Activated naive CD4-positive, alpha-beta T cell treated with anti-CD3 and anti-CD28 coated beads for 36 hours (primary cell): ENCODE measurements around the gene SDK2. TPM values are rescaled to one million over a fixed set of nuclear protein-coding genes. Genes with fewer than 3 reads are reported as not detected.

Source experiments
- CTCF ChIA-PET: fragments of 350-600 bp; sonication (Branson Sonifier 250); formaldehyde crosslinking; loops from one replicate; lab custom pipeline; 2021; ENCODE audit warnings: antibody characterized with exemption; lab: Charles Lee
- DNase-seq: peaks from one replicate; pipeline ENCODE4 v3.0.0-alpha.2; 2020
- H3K27ac Mint-ChIP-seq: one replicate; pipeline ENCODE4 v1.8.0; 2021; ENCODE audit warnings: mild to moderate bottlenecking, mixed read lengths
- H3K27me3 Mint-ChIP-seq: one replicate; pipeline ENCODE4 v1.8.0; 2021; ENCODE audit warnings: low read depth, mixed read lengths
- H3K36me3 Mint-ChIP-seq: one replicate; pipeline ENCODE4 v1.8.0; 2021; ENCODE audit warnings: low read depth, mixed read lengths
- H3K4me1 Mint-ChIP-seq: one replicate; pipeline ENCODE4 v1.8.0; 2021; ENCODE audit warnings: low read depth, mixed read lengths
- H3K4me3 Mint-ChIP-seq: one replicate; pipeline ENCODE4 v1.8.0; 2021; ENCODE audit warnings: mild to moderate bottlenecking, moderate library complexity, mixed read lengths
- H3K9me3 Mint-ChIP-seq: one replicate; pipeline ENCODE4 v1.8.0; 2021; ENCODE audit warnings: mixed read lengths
- intact Hi-C: fragments of 100-400 bp; cut with micrococcal nuclease; formaldehyde crosslinking; loops from one replicate; pipeline ENCODE4 v1.15.1; 2023
- total RNA-seq, 2 experiments: library from RNA; stranded (reverse); gene quantifications; one replicate each; pipeline ENCODE4 v1.2.3, GENCODE V29; 2021

SDK2 gene
- total RNA-seq, 2 experiments from 2014 or later: 0.27 to 0.50 TPM

DNA sequence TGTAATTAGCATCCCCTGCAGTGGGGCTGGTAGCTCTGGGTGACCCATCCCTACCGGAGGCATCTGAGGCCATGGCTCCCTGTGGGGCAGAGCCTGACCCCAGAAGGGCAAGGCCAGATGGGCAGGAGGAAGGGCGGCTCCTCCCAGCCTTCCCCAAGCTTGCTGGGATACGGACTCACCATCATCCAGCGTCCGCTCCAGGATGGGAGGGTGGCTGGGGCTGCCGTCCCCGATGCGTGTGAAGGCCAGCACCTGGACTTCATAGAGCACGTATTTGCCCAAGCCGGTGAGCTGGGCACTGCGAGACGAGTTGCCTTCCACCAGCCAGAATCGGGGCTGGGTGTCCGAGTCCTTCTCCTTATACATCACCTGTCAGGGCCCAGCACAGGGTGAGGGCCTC, 250.9 kb downstream of the SDK2 start:
- intact Hi-C loops: no loop called here
- no peaks in the 10 kb centered on the region for H3K4me1 Mint-ChIP-seq
- no peak overlapping the region for H3K4me3 Mint-ChIP-seq
- H3K27me3 Mint-ChIP-seq: no peaks in the 10 kb centered on the region
- DNase-seq: no peak
- H3K9me3 Mint-ChIP-seq: no peaks in the 10 kb centered on the region
- H3K27ac Mint-ChIP-seq: no peak overlapping the region
- no peaks in the 10 kb centered on the region for H3K36me3 Mint-ChIP-seq
- CTCF ChIA-PET: no interaction called here

DNA sequence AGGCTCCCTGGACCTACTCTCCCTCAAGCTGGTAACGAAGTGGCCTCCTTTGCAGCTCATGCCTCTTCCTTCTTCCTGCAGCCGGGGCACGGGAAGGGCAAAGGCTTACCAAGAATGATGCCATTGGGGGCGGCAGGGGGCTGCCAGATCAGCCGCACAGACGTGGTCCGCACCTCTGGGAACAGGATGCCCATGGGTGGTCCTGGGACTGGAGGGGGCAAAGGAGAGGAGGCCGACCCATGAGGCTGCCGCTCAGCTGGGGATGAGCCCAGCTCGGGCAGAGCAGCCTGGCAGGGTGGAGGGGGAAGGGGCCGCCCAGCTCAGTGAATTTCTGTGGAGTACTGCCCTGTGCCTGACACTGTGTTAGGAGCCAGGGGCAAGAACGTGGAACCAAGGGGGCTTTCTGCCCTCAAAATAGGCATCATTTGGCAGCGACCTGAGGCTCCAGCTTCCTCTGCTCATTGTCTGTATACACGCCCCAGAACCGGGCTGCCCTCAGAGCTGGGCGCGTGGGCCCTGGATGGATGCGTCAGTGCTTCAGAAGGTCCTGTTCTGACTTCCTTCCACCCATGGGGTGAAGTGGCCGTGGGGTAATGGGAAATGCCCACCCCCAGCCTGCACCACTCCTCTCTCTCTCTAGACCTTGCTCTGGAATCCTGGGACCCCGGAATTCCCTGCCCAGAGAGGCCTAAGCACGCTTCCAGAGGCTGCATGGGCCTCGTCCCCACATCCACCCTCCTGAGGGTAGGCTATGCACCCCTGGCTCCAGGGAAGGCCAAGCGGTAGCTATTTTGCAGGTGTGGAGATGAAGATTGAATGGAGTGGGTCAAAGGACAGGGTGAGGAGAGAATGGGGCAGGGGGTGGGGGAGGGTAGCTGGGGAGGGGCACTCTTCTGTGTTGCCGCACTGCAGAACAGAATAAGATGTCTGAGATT, 252.6 kb downstream of the SDK2 start:
- intact Hi-C loops: no loop called here
- Mint-ChIP-seq H3K4me1 (no peaks in the 10 kb centered on the region), H3K27me3 (no peaks in the 10 kb centered on the region), H3K4me3 (no peak overlapping the region), H3K27ac (no peak overlapping the region), H3K9me3 (no peaks in the 10 kb centered on the region), H3K36me3 (no peaks in the 10 kb centered on the region)
- DNase-seq: no peak
- CTCF ChIA-PET: interaction anchor here (0.6 kb wide), 1 partner anchor 104 kb away, joined by 3 read pairs; no protein-coding TSS in a partner anchor

DNA sequence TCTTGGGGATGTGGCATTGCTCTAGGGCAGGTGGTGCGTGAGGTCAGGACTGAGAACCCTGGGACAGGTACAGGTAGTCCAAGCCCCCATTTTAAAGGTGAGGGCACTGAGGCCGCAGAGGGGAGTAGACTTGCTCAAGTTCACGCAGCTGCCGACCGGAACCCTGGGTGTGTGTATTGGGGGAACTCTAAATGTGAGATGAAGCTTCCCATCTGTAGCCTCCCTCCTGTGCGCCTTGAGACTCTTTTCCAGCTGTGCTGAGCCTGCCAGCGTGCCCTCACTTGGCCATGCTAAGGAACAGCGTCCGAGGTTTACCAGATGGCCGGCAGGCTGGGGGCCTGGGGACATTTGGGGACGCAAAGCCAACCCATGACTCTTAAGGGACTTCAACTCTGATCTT, 253.4 kb downstream of the SDK2 start:
- intact Hi-C loops: no loop called here
- H3K4me1 Mint-ChIP-seq: no peaks in the 10 kb centered on the region
- H3K27ac Mint-ChIP-seq: no peak overlapping the region
- H3K4me3 Mint-ChIP-seq: no peak overlapping the region
- H3K27me3 Mint-ChIP-seq: no peaks in the 10 kb centered on the region
- no peaks in the 10 kb centered on the region for H3K36me3 Mint-ChIP-seq
- H3K9me3 Mint-ChIP-seq: no peaks in the 10 kb centered on the region
- CTCF ChIA-PET: interaction anchor here (0.6 kb wide), 1 partner anchor 103 kb away, joined by 3 read pairs; no protein-coding TSS in a partner anchor
- no peak for DNase-seq

DNA sequence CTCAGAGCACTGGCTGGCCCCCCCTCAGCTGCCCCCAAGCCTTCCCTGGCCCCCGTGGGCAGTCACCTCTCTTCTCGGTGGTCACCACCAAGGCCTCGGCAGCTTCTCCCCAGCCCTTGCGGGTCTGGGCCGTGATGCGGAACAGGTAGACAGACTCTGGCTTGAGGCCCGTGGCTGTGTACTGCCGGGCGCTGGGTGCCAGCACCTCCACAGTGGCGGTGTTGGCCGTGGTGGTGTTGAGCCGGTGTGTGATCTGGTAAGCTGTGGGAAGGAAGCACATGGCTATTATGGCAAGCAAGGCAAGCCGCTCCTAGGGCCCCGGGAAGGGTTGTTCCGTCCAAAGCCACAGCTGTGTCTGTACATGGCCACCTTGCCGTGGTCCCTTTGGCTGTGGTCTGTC, 254.0 kb downstream of the SDK2 start:
- H3K4me1 Mint-ChIP-seq: no peaks in the 10 kb centered on the region
- intact Hi-C loops: no loop called here
- no peak for DNase-seq

DNA sequence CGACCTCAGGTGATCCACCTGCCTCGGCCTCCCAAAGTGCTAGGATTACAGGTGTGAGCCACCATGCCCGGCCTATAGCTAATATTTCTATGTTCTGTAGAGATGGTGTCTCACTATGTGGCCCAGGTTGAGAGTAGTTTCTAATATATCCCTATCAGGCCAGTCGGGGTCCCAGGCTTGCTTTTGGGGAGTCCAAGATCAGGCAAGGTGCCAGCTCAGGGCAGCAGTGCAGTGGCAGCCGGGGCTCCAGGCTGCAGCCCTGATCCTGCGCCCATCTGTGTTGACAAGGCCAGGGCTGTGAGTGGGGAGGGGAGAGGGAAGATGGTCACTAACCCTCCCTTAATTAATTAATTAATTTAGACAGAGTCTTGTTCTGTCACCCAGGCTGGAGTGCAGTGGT, 254.8 kb downstream of the SDK2 start:
- H3K36me3 Mint-ChIP-seq: no peaks in the 10 kb centered on the region
- intact Hi-C loops: no loop called here
- no peaks in the 10 kb centered on the region for H3K27me3 Mint-ChIP-seq
- no peaks in the 10 kb centered on the region for H3K9me3 Mint-ChIP-seq
- H3K27ac Mint-ChIP-seq: no peak overlapping the region
- no peaks in the 10 kb centered on the region for H3K4me1 Mint-ChIP-seq
- no peak for DNase-seq
- CTCF ChIA-PET: interaction anchor here (0.9 to 1.3 kb wide), 2 partner anchors 17 to 19 kb away, joined by 3 read pairs; no protein-coding TSS in a partner anchor
- no peak overlapping the region for H3K4me3 Mint-ChIP-seq

More for the DNA sequence above, 254.0 kb downstream of the SDK2 start:
- Mint-ChIP-seq H3K9me3 (no peaks in the 10 kb centered on the region), H3K27ac (no peak overlapping the region), H3K27me3 (no peaks in the 10 kb centered on the region), H3K36me3 (no peaks in the 10 kb centered on the region), H3K4me3 (no peak overlapping the region)
- CTCF ChIA-PET: interaction anchor here (1.3 kb wide), 1 partner anchor 16 kb away, joined by 3 read pairs; no protein-coding TSS in a partner anchor

DNA sequence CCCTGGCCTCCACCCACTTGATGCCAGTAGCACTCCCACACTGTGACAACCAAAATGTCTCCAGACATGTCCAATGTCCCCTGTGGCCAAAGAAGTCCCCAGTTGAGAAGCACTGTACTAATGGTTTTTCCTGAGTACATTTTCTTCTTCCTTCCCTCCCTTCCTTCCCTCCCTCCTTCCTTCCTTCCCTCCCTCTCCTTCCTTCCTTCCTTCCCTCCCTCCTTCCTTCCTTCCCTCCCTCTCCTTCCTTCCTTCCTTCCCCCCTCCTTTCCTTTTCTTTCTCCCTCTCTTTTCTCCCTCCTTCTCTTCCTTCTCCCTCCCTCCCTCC, 255.7 kb downstream of the SDK2 start:
- CTCF ChIA-PET: interaction anchor here (0.6 to 0.9 kb wide), 2 partner anchors 18 to 303 kb away, joined by 3 to 6 read pairs; no protein-coding TSS in a partner anchor
- H3K4me3 Mint-ChIP-seq: no peak overlapping the region
- no peaks in the 10 kb centered on the region for H3K9me3 Mint-ChIP-seq
- intact Hi-C loops: no loop called here
- no peak overlapping the region for H3K27ac Mint-ChIP-seq
- no peaks in the 10 kb centered on the region for H3K36me3 Mint-ChIP-seq
- H3K27me3 Mint-ChIP-seq: no peaks in the 10 kb centered on the region
- DNase-seq: no peak
- no peaks in the 10 kb centered on the region for H3K4me1 Mint-ChIP-seq

DNA sequence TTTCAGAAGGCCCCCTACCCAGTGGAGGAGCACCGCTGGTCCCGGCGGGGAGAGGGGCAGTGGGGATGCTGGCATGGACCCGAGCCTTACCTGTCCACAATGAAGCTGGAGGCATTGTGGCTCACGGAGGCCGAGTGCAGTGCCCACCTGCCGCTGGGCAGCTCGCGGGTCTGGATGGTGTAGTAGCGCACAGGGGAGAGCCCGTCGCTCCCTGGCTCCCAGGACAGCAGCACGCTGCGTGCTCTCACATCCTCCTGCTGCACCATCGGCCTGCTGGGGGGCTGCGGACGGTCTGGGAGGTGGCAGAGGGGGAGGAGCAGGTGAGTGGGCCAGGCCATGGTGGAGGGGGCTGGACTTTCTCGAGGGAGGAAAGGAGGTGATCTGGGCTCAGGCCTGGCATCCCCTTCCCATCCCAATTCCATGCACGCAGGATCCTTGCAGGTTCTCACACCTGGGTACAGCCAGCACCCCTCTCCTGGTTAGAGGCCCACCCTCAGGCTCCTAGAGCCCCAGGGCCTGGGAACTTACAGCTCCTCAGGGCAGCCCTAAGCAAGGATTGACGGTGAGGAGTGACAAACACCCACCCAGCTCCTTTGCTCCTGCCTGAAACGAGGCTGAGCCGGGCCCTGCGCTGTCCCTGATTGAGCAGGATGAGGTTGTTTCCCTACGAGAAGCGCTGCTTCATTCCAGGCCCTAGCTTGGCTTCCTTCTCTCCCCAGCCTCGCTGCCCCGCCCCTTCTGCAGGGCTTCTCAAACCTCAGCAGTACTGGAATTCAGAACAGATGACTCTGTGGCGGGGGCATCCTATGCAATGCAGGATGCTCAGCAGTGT, 256.3 kb downstream of the SDK2 start:
- CTCF ChIA-PET: interaction anchor here (0.6 to 1.2 kb wide), 2 partner anchors 18 to 302 kb away, joined by 4 to 6 read pairs; no protein-coding TSS in a partner anchor

DNA sequence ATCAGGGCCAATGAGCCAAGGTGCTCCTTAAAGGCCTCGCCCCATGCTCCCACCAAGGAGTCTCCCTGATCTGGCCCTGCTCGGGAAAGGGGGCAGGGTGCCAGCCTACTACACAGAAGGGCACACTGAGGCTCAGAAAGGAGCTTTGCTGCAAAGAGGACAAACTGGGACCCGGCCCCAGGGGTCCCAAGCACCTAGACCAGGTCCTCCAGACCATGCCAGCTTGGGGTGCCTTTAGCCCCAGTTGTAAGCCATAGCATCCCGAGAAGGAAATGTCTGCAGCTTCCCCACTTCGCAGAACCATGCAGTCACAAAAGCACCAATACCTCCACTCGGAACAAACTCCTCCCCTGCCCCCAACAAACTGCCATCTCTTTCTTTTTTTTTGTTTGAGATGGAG, 257.7 kb downstream of the SDK2 start:
- Mint-ChIP-seq H3K9me3 (no peaks in the 10 kb centered on the region), H3K27ac (no peak overlapping the region), H3K27me3 (no peaks in the 10 kb centered on the region), H3K36me3 (no peaks in the 10 kb centered on the region), H3K4me1 (no peaks in the 10 kb centered on the region), H3K4me3 (no peak overlapping the region)
- no peak for DNase-seq
- intact Hi-C loops: no loop called here
- CTCF ChIA-PET: no interaction called here

More for the DNA sequence above, 256.3 kb downstream of the SDK2 start:
- H3K9me3 Mint-ChIP-seq: no peaks in the 10 kb centered on the region
- no peak for DNase-seq
- H3K4me1 Mint-ChIP-seq: no peaks in the 10 kb centered on the region
- no peak overlapping the region for H3K4me3 Mint-ChIP-seq
- H3K36me3 Mint-ChIP-seq: no peaks in the 10 kb centered on the region
- intact Hi-C loops: no loop called here
- H3K27me3 Mint-ChIP-seq: no peaks in the 10 kb centered on the region
- no peak overlapping the region for H3K27ac Mint-ChIP-seq

DNA sequence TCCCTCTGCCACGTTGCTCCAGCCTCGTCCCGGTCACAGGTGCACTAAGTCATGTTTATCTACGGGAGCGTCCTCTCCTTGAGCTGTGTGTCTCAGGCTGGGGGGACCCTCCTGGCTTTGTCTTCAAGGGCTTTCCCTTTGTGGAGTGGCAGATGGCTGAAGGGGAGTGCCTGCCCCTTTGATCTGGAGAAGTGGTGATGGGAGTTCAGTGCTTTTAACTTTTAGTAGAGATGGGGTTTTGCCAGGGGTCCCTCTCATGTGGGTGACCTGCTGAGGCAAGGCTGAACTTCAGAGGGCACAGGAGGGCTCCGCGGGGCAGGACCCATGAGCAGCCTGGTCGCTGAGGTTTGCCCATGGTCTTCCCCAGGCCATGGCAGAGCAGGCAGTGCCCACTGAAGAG, 259.3 kb downstream of the SDK2 start:
- Mint-ChIP-seq H3K4me1 (no peaks in the 10 kb centered on the region), H3K9me3 (no peaks in the 10 kb centered on the region), H3K4me3 (no peak overlapping the region), H3K27me3 (no peaks in the 10 kb centered on the region), H3K36me3 (no peaks in the 10 kb centered on the region), H3K27ac (no peak overlapping the region)
- CTCF ChIA-PET: interaction anchor here (0.6 to 1.9 kb wide), 2 partner anchors 15 to 83 kb away, joined by 3 to 5 read pairs; no protein-coding TSS in a partner anchor
- intact Hi-C loops: no loop called here
- DNase-seq: no peak

DNA sequence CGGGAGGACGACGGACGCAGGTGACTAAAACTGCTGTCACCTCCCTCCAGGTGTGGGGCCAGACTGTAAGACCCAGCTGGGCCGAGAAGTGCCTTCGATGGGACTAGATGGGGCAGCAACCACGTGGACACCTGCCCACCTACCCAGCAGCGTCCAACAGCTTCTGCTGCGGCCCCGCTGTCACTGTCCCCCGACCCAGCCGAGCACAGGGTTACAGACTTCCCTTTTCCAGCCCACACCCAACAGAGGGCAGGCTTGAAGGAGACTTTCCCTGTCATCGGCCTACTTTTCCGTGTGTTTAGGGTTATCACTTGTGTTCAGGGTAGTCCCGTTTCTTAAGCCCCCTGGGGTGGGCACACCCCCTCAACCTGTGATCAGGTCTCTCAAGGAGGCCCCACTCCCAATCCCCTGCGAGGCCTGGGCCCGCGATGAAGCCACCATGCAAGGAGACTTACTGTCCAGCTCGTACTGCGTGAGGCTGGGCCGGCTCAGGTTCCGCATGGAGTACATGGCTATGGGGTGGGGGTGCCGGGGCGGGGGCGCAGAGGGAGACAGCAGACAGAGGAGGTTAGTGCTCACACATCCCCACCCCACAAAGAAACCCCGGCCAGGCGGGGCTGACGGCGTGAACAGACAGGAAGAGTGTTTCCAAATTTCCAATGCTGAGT, 263.7 kb downstream of the SDK2 start:
- CTCF ChIA-PET: interaction anchor here (1.7 kb wide), 1 partner anchor 11 kb away, joined by 5 read pairs; no protein-coding TSS in a partner anchor
- no peak for DNase-seq
- Mint-ChIP-seq H3K27ac (no peak overlapping the region), H3K4me3 (no peak overlapping the region), H3K27me3 (no peaks in the 10 kb centered on the region), H3K36me3 (no peaks in the 10 kb centered on the region), H3K4me1 (no peaks in the 10 kb centered on the region), H3K9me3 (no peaks in the 10 kb centered on the region)
- intact Hi-C loops: no loop called here

DNA sequence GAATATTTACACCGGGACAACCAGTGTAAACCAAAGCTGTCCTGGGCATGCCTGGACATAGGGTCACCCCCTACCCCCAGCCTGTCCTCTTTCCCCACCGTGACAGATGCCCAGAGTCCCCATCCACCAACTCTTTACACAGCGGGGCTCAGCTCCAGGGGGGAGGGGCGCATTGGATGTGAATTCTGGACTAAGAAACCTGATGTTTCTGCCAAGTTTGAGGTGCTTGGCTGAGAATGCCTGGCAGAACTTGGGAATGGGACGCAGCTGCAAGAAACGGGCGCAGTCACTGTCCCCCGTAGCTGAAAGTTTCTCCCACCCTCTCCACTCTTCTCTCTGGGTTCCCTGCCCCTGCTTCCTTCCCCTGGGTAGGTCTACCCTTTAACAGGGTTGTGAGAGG, 264.4 kb downstream of the SDK2 start:
- no peaks in the 10 kb centered on the region for H3K27me3 Mint-ChIP-seq
- intact Hi-C loops: no loop called here
- CTCF ChIA-PET: interaction anchor here (0.6 kb wide), 1 partner anchor 78 kb away, joined by 3 read pairs; no protein-coding TSS in a partner anchor
- H3K36me3 Mint-ChIP-seq: no peaks in the 10 kb centered on the region
- H3K4me3 Mint-ChIP-seq: no peak overlapping the region
- DNase-seq: no peak
- H3K9me3 Mint-ChIP-seq: no peaks in the 10 kb centered on the region
- no peak overlapping the region for H3K27ac Mint-ChIP-seq
- no peaks in the 10 kb centered on the region for H3K4me1 Mint-ChIP-seq
